CD4-positive, alpha-beta T cell treated with Interleukin-4 for 1 hour (primary cell): ENCODE data around the gene ARHGAP22.

ENCODE experiments used
- DNase-seq, 2 donors: peaks; one replicate each; pipeline ENCODE4 v3.0.0-alpha.2; 2020 to 2022

ARHGAP22 gene

GRCh38 chr10:48508791-48509772 is 95.8 kb downstream of the ARHGAP22 start:
- no peak for DNase-seq

GRCh38 chr10:48507933-48508790 is 96.7 kb downstream of the ARHGAP22 start:
- DNase-seq: no peak

GRCh38 chr10:48507494-48507893 is 97.4 kb downstream of the ARHGAP22 start:
- DNase-seq: no peak

GRCh38 chr10:48506147-48506917 is 98.5 kb downstream of the ARHGAP22 start:
- no peak for DNase-seq

- no peak for DNase-seq
Measured at GRCh38 chr10:48505394-48506112, 99.3 kb downstream of the ARHGAP22 start.

GRCh38 chr10:48504141-48504885 is 100.6 kb downstream of the ARHGAP22 start:
- DNase-seq: no peak

GRCh38 chr10:48503293-48503911 is 101.5 kb downstream of the ARHGAP22 start:
- DNase-seq: no peak

- DNase-seq: no peak
Measured at GRCh38 chr10:48502791-48503190, 102.1 kb downstream of the ARHGAP22 start.

GRCh38 chr10:48501787-48502771 is 102.8 kb downstream of the ARHGAP22 start:
- DNase-seq: no peak

- DNase-seq: no peak
Measured at GRCh38 chr10:48501226-48501625, 103.6 kb downstream of the ARHGAP22 start.

- DNase-seq: no peak
Measured at GRCh38 chr10:48500771-48501170, 104.1 kb downstream of the ARHGAP22 start.

- DNase-seq: no peak
Measured at GRCh38 chr10:48498940-48499510, 105.8 kb downstream of the ARHGAP22 start.

- DNase-seq: no peak
Measured at GRCh38 chr10:48497780-48498770, 106.8 kb downstream of the ARHGAP22 start.

GRCh38 chr10:48496831-48497779 is 107.8 kb downstream of the ARHGAP22 start:
- DNase-seq: no peak

- DNase-seq: no peak
Measured at GRCh38 chr10:48496105-48496830, 108.6 kb downstream of the ARHGAP22 start.
